Kidney epithelial cell (primary cell): ENCODE measurements around the gene CFAP206. TPM values are rescaled to one million over a fixed set of nuclear protein-coding genes. Genes with fewer than 3 reads are reported as not detected.
A peak's percentile ranks its signal among the peaks of the same experiment; 100 is the strongest.

Source experiments
- DNase-seq: peaks from one replicate; pipeline ENCODE4 v3.0.0-alpha.2; 2010; ENCODE audit warnings: low read depth
- H3K27me3 ChIP-seq: 2 replicates; pipeline ENCODE4 v1.6.0; 2011; ENCODE audit warnings: low read length; ENCODE audit not compliant: control insufficient read depth, insufficient read depth
- H3K36me3 ChIP-seq: 2 replicates; pipeline ENCODE4 v1.5.1; 2011; ENCODE audit warnings: low read length; ENCODE audit not compliant: control insufficient read depth, insufficient read depth
- H3K4me3 ChIP-seq: 2 replicates; pipeline ENCODE4 v1.5.1; 2011; ENCODE audit warnings: low read depth, mild to moderate bottlenecking, control low read depth, low read length
- CTCF ChIP-seq: IDR thresholded peaks from 2 replicates; pipeline ENCODE4 v1.5.1; 2011; ENCODE audit warnings: mild to moderate bottlenecking, moderate library complexity, low read length, control low read depth, inconsistent platforms; ENCODE audit not compliant: insufficient read depth, poor library complexity, severe bottlenecking
- total RNA-seq: library from RNA; depleted of rRNA; stranded (reverse); fragments of >200 nt; gene quantifications from 2 replicates; pipeline ENCODE4 v1.2.3, GENCODE V29; 2015

CFAP206 gene
- 0.07 and 0.25 TPM in 2 replicates for total RNA-seq

GRCh38 chr6:87407901-87408720 is at the start of gene CFAP206:
CFAP206 (plus strand) TSS chr6:87407972; CDS start chr6:87409840, 1,868 bp downstream.
- peak within 1 kb of the TSS; percentile 79 for H3K4me3 ChIP-seq
- no peaks in the 10 kb centered on the region for H3K27me3 ChIP-seq
- no peaks in the 10 kb centered on the region for H3K36me3 ChIP-seq
- peak; percentile 54 for DNase-seq
- TF ChIP-seq CTCF: peak; percentile 17

GRCh38 chr6:87364602-87365252 is 43.0 kb upstream of the CFAP206 start:
- DNase-seq: no peak
- H3K27me3 ChIP-seq: no peaks in the 10 kb centered on the region
- no peak for TF ChIP-seq CTCF
- H3K4me3 ChIP-seq: no peak overlapping the region
- no peaks in the 10 kb centered on the region for H3K36me3 ChIP-seq

GRCh38 chr6:87366072-87366827 is 41.5 kb upstream of the CFAP206 start:
- TF ChIP-seq CTCF: no peak
- no peaks in the 10 kb centered on the region for H3K27me3 ChIP-seq
- no peak for DNase-seq
- H3K4me3 ChIP-seq: no peak overlapping the region
- H3K36me3 ChIP-seq: no peaks in the 10 kb centered on the region

- DNase-seq: no peak
- Histone ChIP-seq H3K36me3 (no peaks in the 10 kb centered on the region), H3K27me3 (no peaks in the 10 kb centered on the region), H3K4me3 (no peak overlapping the region)
- TF ChIP-seq CTCF: no peak
Observed at GRCh38 chr6:87366899-87367298, 40.9 kb upstream of the CFAP206 start.

GRCh38 chr6:87373377-87373776 is 34.4 kb upstream of the CFAP206 start:
- no peak for DNase-seq
- no peak for TF ChIP-seq CTCF
- no peaks in the 10 kb centered on the region for H3K27me3 ChIP-seq
- no peaks in the 10 kb centered on the region for H3K36me3 ChIP-seq
- H3K4me3 ChIP-seq: no peak overlapping the region
